H9 (cell line): ENCODE results near the gene WDR59. TPM values are rescaled to one million over a fixed set of nuclear protein-coding genes. Genes with fewer than 3 reads are reported as not detected.

Experiments used
- DNase-seq: peaks from one replicate; pipeline ENCODE4 v3.0.0-alpha.2; 2017
- H2AFZ ChIP-seq: one replicate; pipeline ENCODE4 v1.6.1; 2013; ENCODE audit warnings: mild to moderate bottlenecking, low read length, control low read depth, moderate library complexity
- H2AK5ac ChIP-seq: 2 replicates; pipeline ENCODE4 v1.6.1; 2013; ENCODE audit warnings: low read length, control low read depth, mixed read lengths; ENCODE audit not compliant: insufficient read length
- H2BK120ac ChIP-seq: one replicate; pipeline ENCODE4 v1.6.1; 2013; ENCODE audit warnings: low read depth, mild to moderate bottlenecking, low read length, control low read depth, inconsistent platforms; ENCODE audit not compliant: poor library complexity, severe bottlenecking
- H2BK12ac ChIP-seq: 2 replicates; pipeline ENCODE4 v1.6.1; 2013; ENCODE audit warnings: low read length, control low read depth, mixed read lengths, low read depth; ENCODE audit not compliant: insufficient read length
- H2BK15ac ChIP-seq: 2 replicates; pipeline ENCODE4 v1.6.1; 2013; ENCODE audit warnings: low read depth, low read length, control low read depth
- H2BK20ac ChIP-seq: one replicate; pipeline ENCODE4 v1.6.1; 2013; ENCODE audit warnings: low read depth, mild to moderate bottlenecking, low read length, control low read depth, inconsistent platforms; ENCODE audit not compliant: poor library complexity, severe bottlenecking
- H2BK5ac ChIP-seq: 2 replicates; pipeline ENCODE4 v1.6.1; 2013; ENCODE audit warnings: low read length, control low read depth, mixed read lengths; ENCODE audit not compliant: insufficient read length
- H3K14ac ChIP-seq: 2 replicates; pipeline ENCODE4 v1.6.1; 2013; ENCODE audit warnings: low read length, control low read depth; ENCODE audit not compliant: insufficient read depth
- H3K18ac ChIP-seq: 2 replicates; pipeline ENCODE4 v1.6.1; 2013; ENCODE audit warnings: low read depth, mild to moderate bottlenecking, mixed read lengths, low read length, control low read depth; ENCODE audit not compliant: insufficient read length
- H3K23ac ChIP-seq: 2 replicates; pipeline ENCODE4 v1.6.1; 2013; ENCODE audit warnings: low read length, control low read depth, mixed read lengths, low read depth; ENCODE audit not compliant: insufficient read length
- H3K23me2 ChIP-seq: 2 replicates; pipeline ENCODE4 v1.6.1; 2013; ENCODE audit warnings: low read depth, mild to moderate bottlenecking, mixed read lengths, low read length, control low read depth; ENCODE audit not compliant: insufficient read length, poor library complexity, severe bottlenecking
- H3K27ac ChIP-seq: 2 replicates; pipeline ENCODE4 v1.5.1; 2013; ENCODE audit warnings: low read length, control low read depth, mixed read lengths, low read depth; ENCODE audit not compliant: insufficient read length
- H3K27me3 ChIP-seq: 2 replicates; pipeline ENCODE4 v1.6.1; 2013; ENCODE audit warnings: low read length, control low read depth, inconsistent platforms; ENCODE audit not compliant: insufficient read depth
- H3K4ac ChIP-seq: 2 replicates; pipeline ENCODE4 v1.6.1; 2013; ENCODE audit warnings: low read depth, mild to moderate bottlenecking, control low read depth, inconsistent platforms, low read length, moderate library complexity
- H3K4me1 ChIP-seq: 2 replicates; pipeline ENCODE4 v1.6.1; 2013; ENCODE audit warnings: low read length, control low read depth, inconsistent platforms; ENCODE audit not compliant: insufficient read depth
- H3K4me2 ChIP-seq: 2 replicates; pipeline ENCODE4 v1.6.1; 2013; ENCODE audit warnings: low read length, control low read depth, mixed read lengths; ENCODE audit not compliant: insufficient read length, insufficient read depth
- H3K56ac ChIP-seq: 2 replicates; pipeline ENCODE4 v1.6.1; 2013; ENCODE audit warnings: low read depth, mild to moderate bottlenecking, mixed read lengths, low read length, control low read depth; ENCODE audit not compliant: insufficient read length
- H3K79me1 ChIP-seq: 2 replicates; pipeline ENCODE4 v1.6.1; 2013; ENCODE audit warnings: low read depth, mild to moderate bottlenecking, moderate library complexity, low read length, control low read depth, inconsistent platforms; ENCODE audit not compliant: insufficient read depth, poor library complexity, severe bottlenecking
- H3K79me2 ChIP-seq: 2 replicates; pipeline ENCODE4 v1.6.1; 2013; ENCODE audit warnings: low read length, control low read depth, inconsistent platforms; ENCODE audit not compliant: insufficient read depth
- H3K9ac ChIP-seq: 2 replicates; pipeline ENCODE4 v1.6.1; 2013; ENCODE audit warnings: low read length, control low read depth, mixed read lengths; ENCODE audit not compliant: insufficient read length; ENCODE audit errors: extremely low read depth
- H3K9me3 ChIP-seq: one replicate; pipeline ENCODE4 v1.6.1; 2013; ENCODE audit warnings: low read depth, low read length, inconsistent platforms; ENCODE audit not compliant: control insufficient read depth
- H3T11ph ChIP-seq: one replicate; pipeline ENCODE4 v1.6.1; 2013; ENCODE audit warnings: mild to moderate bottlenecking, low read length, control low read depth, inconsistent platforms
- H4K20me1 ChIP-seq: one replicate; pipeline ENCODE4 v1.6.1; 2013; ENCODE audit not compliant: control insufficient read depth, insufficient read length, insufficient read depth
- H4K5ac ChIP-seq: 2 replicates; pipeline ENCODE4 v1.6.1; 2013; ENCODE audit warnings: low read depth, mild to moderate bottlenecking, mixed read lengths, low read length, control low read depth; ENCODE audit not compliant: insufficient read length
- H4K8ac ChIP-seq: replicated peaks from 2 replicates; pipeline ENCODE4 v1.6.1; 2013; ENCODE audit warnings: low read length, control low read depth, mixed read lengths, low read depth; ENCODE audit not compliant: insufficient read length
- H4K91ac ChIP-seq: 2 replicates; pipeline ENCODE4 v1.6.1; 2013; ENCODE audit warnings: low read depth, mild to moderate bottlenecking, moderate library complexity, mixed read lengths, low read length, control low read depth; ENCODE audit not compliant: insufficient read length
- H3K27ac Mint-ChIP-seq, 3 experiments: 2 replicates in 2 of 3; 3 replicates in 1 of 3; pipeline ENCODE4 v1.8.0; 2020 to 2021; ENCODE audit warnings: mixed read lengths in 3 of 3, mild to moderate bottlenecking in 1 of 3, moderate library complexity in 1 of 3
- H3K27me3 Mint-ChIP-seq: 2 replicates; pipeline ENCODE4 v1.8.0; 2021; ENCODE audit warnings: low read depth, mild to moderate bottlenecking, moderate library complexity, mixed read lengths
- H3K36me3 Mint-ChIP-seq, 3 experiments: 2 replicates in 2 of 3; 3 replicates in 1 of 3; pipeline ENCODE4 v1.8.0; 2020 to 2021; ENCODE audit warnings: low read depth in 3 of 3, mixed read lengths in 3 of 3; ENCODE audit not compliant: insufficient read depth in 1 of 3
- H3K4me1 Mint-ChIP-seq, 2 experiments: 2 replicates each; pipeline ENCODE4 v1.8.0; 2020; ENCODE audit warnings: mixed read lengths in 2 of 2
- H3K4me3 Mint-ChIP-seq, 2 experiments: 2 replicates in 1 of 2; 3 replicates in 1 of 2; pipeline ENCODE4 v1.8.0; 2020 to 2021; ENCODE audit warnings: mild to moderate bottlenecking in 2 of 2, mixed read lengths in 2 of 2, moderate library complexity in 1 of 2
- H3K9me3 Mint-ChIP-seq, 2 experiments: 2 replicates in 1 of 2; 3 replicates in 1 of 2; pipeline ENCODE4 v1.8.0; 2020; ENCODE audit warnings: mild to moderate bottlenecking in 2 of 2, mixed read lengths in 2 of 2, moderate library complexity in 1 of 2
- WGBS: extraction: QIAGEN DNeasy Blood & Tissue Kit; methylation state at CpG from one replicate; pipeline ENCODE4 v1.1.7; 2013; ENCODE audit warnings: missing lambda C conversion rate, low lambda C conversion rate, mixed read lengths; ENCODE audit not compliant: insufficient read length; ENCODE audit errors: extremely low coverage; 5-methylcytosine and 5-hydroxymethylcytosine counted together
- total RNA-seq: library from RNA; stranded (reverse); gene quantifications from 2 replicates; pipeline ENCODE4 v1.2.1, GENCODE V29; 2021
- TF ChIP-seq, protein P1 (sequence below): fragments of 200-600 bp; sonication (generic); conservative IDR thresholded peaks from 3 replicates; pipeline ENCODE4 v1.8.0; 2021; ENCODE audit warnings: antibody characterized with exemption, mild to moderate bottlenecking

WDR59 gene
- total RNA-seq, 1 experiment from 2014 or later, result 97.5 TPM

DNA sequence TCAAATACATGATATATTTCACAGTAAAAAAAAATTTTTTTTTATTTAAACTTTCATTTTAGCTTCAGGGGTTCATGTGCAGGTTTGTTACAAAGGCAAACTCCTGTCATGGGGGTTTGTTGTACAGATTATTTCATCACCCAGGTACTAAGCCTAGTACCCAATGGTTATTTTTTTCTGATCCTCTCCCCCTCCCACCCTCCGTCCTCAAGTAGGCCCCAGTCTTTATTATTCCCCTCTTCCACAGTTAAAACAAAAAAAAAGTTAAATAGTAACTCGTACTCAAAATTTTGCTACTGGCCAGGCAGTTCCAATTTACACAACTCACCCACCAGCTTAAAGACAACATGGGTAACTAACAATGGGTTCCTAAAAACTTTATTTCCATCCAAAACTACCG lies 63.9 kb downstream of the WDR59 start:
- Mint-ChIP-seq H3K4me3 (no peak overlapping the region), H3K36me3 (peaks cover 36 to 75% (median 49%) of the 10 kb centered on the region in 3 experiments), H3K4me1 (no peaks in the 10 kb centered on the region), H3K27ac (peak overlapping the region in 1 of 3 experiments; percentile 36; a peak in 2 of 7 replicates), H3K27me3 (no peaks in the 10 kb centered on the region), H3K9me3 (no peaks in the 10 kb centered on the region)
- H3K18ac ChIP-seq, result no peak overlapping the region
- H2AK5ac ChIP-seq, result no peak overlapping the region
- no peak for DNase-seq
- no peak overlapping the region for H3T11ph ChIP-seq
- no peak overlapping the region for H3K9ac ChIP-seq
- WGBS, result no CpG with 5 or more reads among the region's 3 CpGs
- no peaks in the 10 kb centered on the region for H3K9me3 ChIP-seq
- no peak overlapping the region for H2BK120ac ChIP-seq
- no peak overlapping the region for H2BK5ac ChIP-seq
- no peak overlapping the region for H3K4ac ChIP-seq
- H4K5ac ChIP-seq, result no peak overlapping the region
- no peak overlapping the region for H3K56ac ChIP-seq
- H2BK15ac ChIP-seq, result no peak overlapping the region
- TF ChIP-seq, protein P1, sequence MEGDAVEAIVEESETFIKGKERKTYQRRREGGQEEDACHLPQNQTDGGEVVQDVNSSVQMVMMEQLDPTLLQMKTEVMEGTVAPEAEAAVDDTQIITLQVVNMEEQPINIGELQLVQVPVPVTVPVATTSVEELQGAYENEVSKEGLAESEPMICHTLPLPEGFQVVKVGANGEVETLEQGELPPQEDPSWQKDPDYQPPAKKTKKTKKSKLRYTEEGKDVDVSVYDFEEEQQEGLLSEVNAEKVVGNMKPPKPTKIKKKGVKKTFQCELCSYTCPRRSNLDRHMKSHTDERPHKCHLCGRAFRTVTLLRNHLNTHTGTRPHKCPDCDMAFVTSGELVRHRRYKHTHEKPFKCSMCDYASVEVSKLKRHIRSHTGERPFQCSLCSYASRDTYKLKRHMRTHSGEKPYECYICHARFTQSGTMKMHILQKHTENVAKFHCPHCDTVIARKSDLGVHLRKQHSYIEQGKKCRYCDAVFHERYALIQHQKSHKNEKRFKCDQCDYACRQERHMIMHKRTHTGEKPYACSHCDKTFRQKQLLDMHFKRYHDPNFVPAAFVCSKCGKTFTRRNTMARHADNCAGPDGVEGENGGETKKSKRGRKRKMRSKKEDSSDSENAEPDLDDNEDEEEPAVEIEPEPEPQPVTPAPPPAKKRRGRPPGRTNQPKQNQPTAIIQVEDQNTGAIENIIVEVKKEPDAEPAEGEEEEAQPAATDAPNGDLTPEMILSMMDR, result no peak
- no peaks in the 10 kb centered on the region for H4K20me1 ChIP-seq
- no peak overlapping the region for H3K23ac ChIP-seq
- no peak overlapping the region for H4K8ac ChIP-seq
- no peaks in the 10 kb centered on the region for H3K79me2 ChIP-seq
- no peak overlapping the region for H2BK20ac ChIP-seq
- no peak overlapping the region for H3K14ac ChIP-seq
- H3K27me3 ChIP-seq, result no peaks in the 10 kb centered on the region
- no peak overlapping the region for H2BK12ac ChIP-seq
- no peak overlapping the region for H3K27ac ChIP-seq
- H3K4me1 ChIP-seq, result no peaks in the 10 kb centered on the region
- H2AFZ ChIP-seq, result no peak overlapping the region
- no peak overlapping the region for H4K91ac ChIP-seq
- no peaks in the 10 kb centered on the region for H3K23me2 ChIP-seq
- H3K79me1 ChIP-seq, result no peaks in the 10 kb centered on the region
- no peak overlapping the region for H3K4me2 ChIP-seq
